Left ventricle myocardium inferior (tissue), 1 donor: ENCODE measurements around the gene CDH4. TPM values are rescaled to one million over a fixed set of nuclear protein-coding genes. Genes with fewer than 3 reads are reported as not detected.
"Not testable (repeated sequence)": the region's sequence is repeated elsewhere in the genome, so short reads cannot be mapped to it uniquely, and the experiment has no call there.

ENCODE experiments used
- DNase-seq: peaks from one replicate; pipeline ENCODE4 v3.0.0-alpha.2; 2020
- H3K27ac ChIP-seq: fragments of 200-600 bp; replicated peaks from 2 replicates; pipeline ENCODE4 v1.8.0; 2021
- H3K27me3 ChIP-seq: fragments of 200-600 bp; 2 replicates; pipeline ENCODE4 v1.8.0; 2021; ENCODE audit warnings: low read depth
- H3K36me3 ChIP-seq: fragments of 200-600 bp; 2 replicates; pipeline ENCODE4 v1.8.0; 2021
- H3K4me1 ChIP-seq: fragments of 200-600 bp; 2 replicates; pipeline ENCODE4 v1.8.0; 2021
- H3K4me3 ChIP-seq: fragments of 200-600 bp; 2 replicates; pipeline ENCODE4 v1.8.0; 2021; ENCODE audit warnings: mild to moderate bottlenecking, moderate library complexity
- H3K9me3 ChIP-seq: fragments of 200-600 bp; replicated peaks from 2 replicates; pipeline ENCODE4 v1.8.0; 2021
- CTCF ChIP-seq: fragments of 200-600 bp; IDR thresholded peaks from 2 replicates; pipeline ENCODE4 v1.8.0; 2021; ENCODE audit warnings: antibody characterized with exemption, mild to moderate bottlenecking, borderline replicate concordance
- intact Hi-C: fragments of 100-400 bp; cut with micrococcal nuclease; formaldehyde crosslinking; loops from one replicate; pipeline ENCODE4 v1.11.0; 2022
- total RNA-seq: library from RNA; stranded (reverse); fragmentation: NEBNext Ultra II Directional; extraction: Animal tissue kit (Norgen Biotek cat#: 25700); gene quantifications from one replicate; pipeline ENCODE4 v1.2.1, GENCODE V29; 2021
- donor health status: DM: no; HTN: yes; CAD: no; lungs with severe emphysema.

The CDH4 gene
- total RNA-seq, 1 donor from 2014 or later = 0.05 TPM

- Histone ChIP-seq H3K4me1 (no peaks in the 10 kb centered on the region), H3K27me3 (peaks cover 86% of the 10 kb centered on the region), H3K4me3 (no peak overlapping the region), H3K36me3 (no peaks in the 10 kb centered on the region), H3K9me3 (no peaks in the 10 kb centered on the region), H3K27ac (no peak overlapping the region)
- no peak for TF ChIP-seq CTCF
- intact Hi-C loops = no loop called here
- DNase-seq = no peak
These were observed 198.5 kb downstream of the CDH4 start for GRCh38 chr20:61450549-61450948.

GRCh38 chr20:61451009-61451408, 198.9 kb downstream of the CDH4 start:
- Histone ChIP-seq H3K4me1 (no peaks in the 10 kb centered on the region), H3K9me3 (no peaks in the 10 kb centered on the region), H3K27me3 (peaks cover 86% of the 10 kb centered on the region), H3K36me3 (no peaks in the 10 kb centered on the region), H3K4me3 (no peak overlapping the region), H3K27ac (no peak overlapping the region)
- no peak for DNase-seq
- TF ChIP-seq CTCF = no peak
- intact Hi-C loops = no loop called here

- no peaks in the 10 kb centered on the region for H3K9me3 ChIP-seq
- DNase-seq = no peak
- no peak overlapping the region for H3K4me3 ChIP-seq
- no peaks in the 10 kb centered on the region for H3K36me3 ChIP-seq
- no peak overlapping the region for H3K27ac ChIP-seq
- no peak for TF ChIP-seq CTCF
- no peaks in the 10 kb centered on the region for H3K4me1 ChIP-seq
- intact Hi-C loops = no loop called here
- H3K27me3 ChIP-seq = peaks cover 91% of the 10 kb centered on the region
These were observed 199.9 kb downstream of the CDH4 start for GRCh38 chr20:61451953-61452352.

- Histone ChIP-seq H3K4me3 (no peak overlapping the region), H3K36me3 (no peaks in the 10 kb centered on the region), H3K9me3 (no peaks in the 10 kb centered on the region), H3K27ac (no peak overlapping the region), H3K27me3 (peaks cover 83% of the 10 kb centered on the region), H3K4me1 (no peaks in the 10 kb centered on the region)
- no peak for TF ChIP-seq CTCF
- DNase-seq = no peak
- intact Hi-C loops = no loop called here
These were observed 201.2 kb downstream of the CDH4 start for GRCh38 chr20:61453219-61453618.

- H3K27me3 ChIP-seq = peaks cover 79% of the 10 kb centered on the region
- intact Hi-C loops, DNase-seq: not testable (repeated sequence)
These were observed 201.6 kb downstream of the CDH4 start for GRCh38 chr20:61453623-61454022.

GRCh38 chr20:61454053-61454452, 202.0 kb downstream of the CDH4 start:
- Histone ChIP-seq H3K4me3 (no peak overlapping the region), H3K36me3 (no peaks in the 10 kb centered on the region), H3K27ac (no peak overlapping the region), H3K9me3 (no peaks in the 10 kb centered on the region), H3K27me3 (peaks cover 77% of the 10 kb centered on the region), H3K4me1 (no peaks in the 10 kb centered on the region)
- intact Hi-C loops = no loop called here
- no peak for TF ChIP-seq CTCF
- no peak for DNase-seq

More at GRCh38 chr20:61453623-61454022, 201.6 kb downstream of the CDH4 start:
- H3K27ac ChIP-seq, H3K9me3 ChIP-seq, H3K36me3 ChIP-seq, H3K4me3 ChIP-seq, H3K4me1 ChIP-seq: not testable (repeated sequence)
